GM10248 (cell line): ENCODE measurements around the gene IL18R1.

Experiments
- CTCF ChIA-PET: fragments of 300-600 bp; sonication (Branson Sonifier 250); formaldehyde crosslinking; extraction: SDS; loops from one replicate; lab custom pipeline; 2021; ENCODE audit warnings: antibody characterized with exemption; lab: Yijun Ruan, JAX
- POLR2A ChIA-PET: fragments of 350-650 bp; sonication (Branson Sonifier 250); formaldehyde crosslinking; extraction: SDS; loops from one replicate; lab custom pipeline; 2020; ENCODE audit warnings: antibody characterized with exemption; lab: Yijun Ruan, JAX
- DNase-seq: peaks from one replicate; pipeline ENCODE4 v3.0.0; 2012; ENCODE audit errors: extremely low spot score
- CTCF ChIP-seq: IDR thresholded peaks from 2 replicates; pipeline ENCODE4 v1.5.1; 2012; ENCODE audit warnings: mild to moderate bottlenecking, low read depth; ENCODE audit errors: extremely low read depth, missing control alignments, control extremely low read depth

IL18R1 gene

GRCh38 chr2:102355526-102356380 is at the start of gene IL18R1:
Gene IL18R1 (plus strand): TSS chr2:102355796. CDS start chr2:102362661, 6,865 bp downstream.
- peak; percentile 86 for TF ChIP-seq CTCF
- DNase-seq: peak; percentile 81
- POLR2A ChIA-PET: interaction anchor here (0.7 to 1.0 kb wide), 3 partner anchors 10 to 54 kb away, joined by 4 to 6 read pairs (median 6); no protein-coding TSS in a partner anchor
- CTCF ChIA-PET: interaction anchor here (0.8 to 2.2 kb wide), 34 partner anchors 9 to 350 kb away, joined by 3 to 14 read pairs (median 4); no protein-coding TSS in a partner anchor

- no peak for TF ChIP-seq CTCF
- ChIA-PET POLR2A (no interaction called here), CTCF (interaction anchor here (1.2 kb wide), 1 partner anchor 17 kb away, joined by 3 read pairs; no protein-coding TSS in a partner anchor)
- no peak for DNase-seq
Measured at GRCh38 chr2:102306125-102306524, 49.5 kb upstream of the IL18R1 start.

GRCh38 chr2:102310964-102311640 is 44.5 kb upstream of the IL18R1 start, which contains the start of gene IL1RL1:
Gene IL1RL1 (plus strand): TSS chr2:102311563. CDS start chr2:102338265, 26,702 bp downstream.
- ChIA-PET CTCF (interaction anchor here (0.9 to 2.0 kb wide), 4 partner anchors 9 to 71 kb away, joined by 3 to 6 read pairs (median 4); no protein-coding TSS in a partner anchor), POLR2A (no interaction called here)
- no peak for DNase-seq
- no peak for TF ChIP-seq CTCF

GRCh38 chr2:102313025-102313424 is 42.6 kb upstream of the IL18R1 start:
- TF ChIP-seq CTCF: no peak
- POLR2A ChIA-PET: no interaction called here
- CTCF ChIA-PET: interaction anchor here (1.5 kb wide), 1 partner anchor 11 kb away, joined by 4 read pairs; no protein-coding TSS in a partner anchor
- no peak for DNase-seq

- POLR2A ChIA-PET: no interaction called here
- TF ChIP-seq CTCF: no peak
Measured at GRCh38 chr2:102313471-102313870, 42.1 kb upstream of the IL18R1 start.

GRCh38 chr2:102313950-102314349 is 41.6 kb upstream of the IL18R1 start:
- ChIA-PET CTCF (no interaction called here), POLR2A (no interaction called here)
- no peak for DNase-seq
- no peak for TF ChIP-seq CTCF

More at GRCh38 chr2:102313471-102313870, 42.1 kb upstream of the IL18R1 start:
- no peak for DNase-seq
- CTCF ChIA-PET: interaction anchor here (1.5 kb wide), 1 partner anchor 11 kb away, joined by 4 read pairs; no protein-coding TSS in a partner anchor
